ENCODE measurements around the gene ANO10.

DNA sequence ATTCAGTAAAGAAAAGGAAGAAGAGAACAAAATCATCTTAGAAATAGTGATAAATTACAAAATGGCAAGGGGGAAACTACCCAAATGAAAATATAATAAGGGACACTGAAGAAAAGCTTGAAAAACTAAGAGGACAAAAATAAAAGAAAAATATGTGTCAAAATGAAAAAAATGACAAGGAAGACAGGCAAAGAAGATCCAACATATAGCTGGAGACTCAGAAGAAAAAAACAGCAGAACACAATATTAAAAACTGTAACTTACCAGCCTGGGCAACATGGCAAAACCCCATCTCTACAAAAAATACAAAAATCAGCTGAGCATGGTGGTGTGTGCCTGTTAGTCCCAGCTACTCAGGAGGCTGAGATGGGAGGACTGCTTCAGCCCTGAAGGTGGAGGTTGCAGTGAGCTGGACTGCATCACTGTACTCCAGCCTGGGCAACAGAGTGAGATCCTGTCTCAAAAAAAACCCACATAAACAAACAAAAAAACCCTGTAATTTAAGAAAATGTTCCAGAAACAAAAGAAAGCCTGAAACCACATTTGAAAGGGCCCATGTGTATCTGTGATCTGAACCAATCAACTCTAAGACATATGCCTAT is 93.2 kb downstream of the ANO10 start:
- TF ChIP-seq POLR2A (IDR thresholded peaks at IDR 0.05; ENCODE audit: control extremely low read depth in 1 of 2, low read depth in 2 of 2, low read length in 2 of 2) (no peak), EZH2 (IDR thresholded peaks at IDR 0.05; ENCODE audit: low read depth, low read length, severe bottlenecking) (no peak), SUZ12 (IDR thresholded peaks at IDR 0.05; ENCODE audit: low read length) (no peak), TAF1 (IDR thresholded peaks at IDR 0.05; ENCODE audit: low read depth, low read length) (no peak), RAD21 (IDR thresholded peaks at IDR 0.05 in 1 of 2, conservative IDR thresholded peaks at IDR 0.05 in 1 of 2; ENCODE audit: low read depth in 2 of 2, low read length in 2 of 2) (no peak), JUN (IDR thresholded peaks at IDR 0.05; ENCODE audit: low read depth, low read length) (no peak)
- TF ChIP-seq, protein P1, sequence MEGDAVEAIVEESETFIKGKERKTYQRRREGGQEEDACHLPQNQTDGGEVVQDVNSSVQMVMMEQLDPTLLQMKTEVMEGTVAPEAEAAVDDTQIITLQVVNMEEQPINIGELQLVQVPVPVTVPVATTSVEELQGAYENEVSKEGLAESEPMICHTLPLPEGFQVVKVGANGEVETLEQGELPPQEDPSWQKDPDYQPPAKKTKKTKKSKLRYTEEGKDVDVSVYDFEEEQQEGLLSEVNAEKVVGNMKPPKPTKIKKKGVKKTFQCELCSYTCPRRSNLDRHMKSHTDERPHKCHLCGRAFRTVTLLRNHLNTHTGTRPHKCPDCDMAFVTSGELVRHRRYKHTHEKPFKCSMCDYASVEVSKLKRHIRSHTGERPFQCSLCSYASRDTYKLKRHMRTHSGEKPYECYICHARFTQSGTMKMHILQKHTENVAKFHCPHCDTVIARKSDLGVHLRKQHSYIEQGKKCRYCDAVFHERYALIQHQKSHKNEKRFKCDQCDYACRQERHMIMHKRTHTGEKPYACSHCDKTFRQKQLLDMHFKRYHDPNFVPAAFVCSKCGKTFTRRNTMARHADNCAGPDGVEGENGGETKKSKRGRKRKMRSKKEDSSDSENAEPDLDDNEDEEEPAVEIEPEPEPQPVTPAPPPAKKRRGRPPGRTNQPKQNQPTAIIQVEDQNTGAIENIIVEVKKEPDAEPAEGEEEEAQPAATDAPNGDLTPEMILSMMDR (IDR thresholded peaks at IDR 0.05; ENCODE audit: control extremely low read depth in 1 of 3, insufficient read depth in 1 of 3, low read depth in 1 of 3, low read length in 3 of 3) = no peak
- TF ChIP-seq, protein P2, sequence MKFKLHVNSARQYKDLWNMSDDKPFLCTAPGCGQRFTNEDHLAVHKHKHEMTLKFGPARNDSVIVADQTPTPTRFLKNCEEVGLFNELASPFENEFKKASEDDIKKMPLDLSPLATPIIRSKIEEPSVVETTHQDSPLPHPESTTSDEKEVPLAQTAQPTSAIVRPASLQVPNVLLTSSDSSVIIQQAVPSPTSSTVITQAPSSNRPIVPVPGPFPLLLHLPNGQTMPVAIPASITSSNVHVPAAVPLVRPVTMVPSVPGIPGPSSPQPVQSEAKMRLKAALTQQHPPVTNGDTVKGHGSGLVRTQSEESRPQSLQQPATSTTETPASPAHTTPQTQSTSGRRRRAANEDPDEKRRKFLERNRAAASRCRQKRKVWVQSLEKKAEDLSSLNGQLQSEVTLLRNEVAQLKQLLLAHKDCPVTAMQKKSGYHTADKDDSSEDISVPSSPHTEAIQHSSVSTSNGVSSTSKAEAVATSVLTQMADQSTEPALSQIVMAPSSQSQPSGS (IDR thresholded peaks at IDR 0.05; ENCODE audit: low read length) = no peak

Measured in H1 (cell line).